AG08396 (cell line): ENCODE measurements around the gene MNDA.
"Not testable (repeated sequence)": the region's sequence is repeated elsewhere in the genome, so short reads cannot be mapped to it uniquely, and the experiment has no call there.

Source experiments
- DNase-seq: peaks from one replicate; pipeline ENCODE4 v3.0.0; 2012; ENCODE audit warnings: low spot score, mixed read lengths

MNDA gene

DNA sequence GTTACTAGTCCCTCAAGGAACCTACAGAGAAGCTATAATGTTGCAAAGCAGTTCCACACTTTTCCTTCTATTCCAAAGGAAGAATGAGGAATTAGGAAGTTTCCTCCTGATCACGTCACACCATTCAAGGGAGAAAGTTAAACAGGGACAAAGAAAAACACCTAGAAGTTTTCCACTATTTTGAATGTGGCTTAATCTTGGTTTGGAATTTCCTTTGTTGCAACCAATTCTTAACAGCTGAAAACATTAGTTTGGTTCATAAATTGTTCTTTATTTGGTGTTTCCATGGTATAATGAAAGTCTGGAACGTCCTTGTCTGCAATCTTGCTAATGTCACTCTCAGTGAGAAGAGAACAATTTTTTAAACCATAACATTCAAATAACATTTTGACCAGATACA is 8.4 kb downstream of the MNDA start:
- no peak for DNase-seq

DNA sequence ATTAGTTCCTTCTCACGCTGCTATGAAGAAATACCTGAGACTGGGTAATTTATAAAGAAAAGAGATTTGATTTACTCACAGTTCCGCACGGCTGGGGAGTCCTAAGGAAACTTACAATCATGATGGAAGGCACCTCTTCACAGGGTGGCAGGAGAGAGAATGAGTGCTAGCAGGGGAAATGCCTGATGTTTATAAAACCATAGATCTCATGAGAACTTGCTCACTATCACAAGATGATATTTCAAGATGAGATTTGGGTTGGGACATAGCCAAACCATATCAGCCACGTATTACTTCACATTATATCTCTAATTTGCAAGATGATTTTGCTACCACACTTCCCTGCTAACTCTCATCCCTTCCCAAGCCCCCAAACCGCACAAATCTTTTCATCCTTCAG is 9.1 kb downstream of the MNDA start:
- DNase-seq = no peak

DNA sequence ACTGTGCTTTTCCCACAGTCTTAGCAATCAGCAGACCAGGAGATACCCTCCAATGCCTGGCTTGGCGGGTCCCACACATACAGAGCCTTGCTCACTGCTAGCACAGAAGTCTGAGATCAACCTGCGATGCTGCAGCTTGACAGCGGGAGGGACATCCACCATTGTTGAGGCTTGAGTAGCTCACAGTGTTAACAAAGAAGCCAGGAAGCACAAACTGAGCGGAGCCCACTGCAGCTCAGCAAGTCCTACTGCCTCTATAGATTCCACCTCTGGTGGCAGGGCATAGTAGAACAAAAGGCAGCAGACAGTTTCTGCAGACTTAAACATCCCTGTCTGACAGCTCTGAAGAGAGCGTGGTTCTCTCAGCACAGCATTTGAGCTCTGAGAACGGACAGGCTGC is 33.4 kb downstream of the MNDA start:
- DNase-seq = no peak

GRCh38 chr1:158870438-158870837 is 39.3 kb downstream of the MNDA start:
- not testable (repeated sequence) for DNase-seq

- DNase-seq = no peak
Observed at GRCh38 chr1:158873141-158873540, 42.0 kb downstream of the MNDA start.

DNA sequence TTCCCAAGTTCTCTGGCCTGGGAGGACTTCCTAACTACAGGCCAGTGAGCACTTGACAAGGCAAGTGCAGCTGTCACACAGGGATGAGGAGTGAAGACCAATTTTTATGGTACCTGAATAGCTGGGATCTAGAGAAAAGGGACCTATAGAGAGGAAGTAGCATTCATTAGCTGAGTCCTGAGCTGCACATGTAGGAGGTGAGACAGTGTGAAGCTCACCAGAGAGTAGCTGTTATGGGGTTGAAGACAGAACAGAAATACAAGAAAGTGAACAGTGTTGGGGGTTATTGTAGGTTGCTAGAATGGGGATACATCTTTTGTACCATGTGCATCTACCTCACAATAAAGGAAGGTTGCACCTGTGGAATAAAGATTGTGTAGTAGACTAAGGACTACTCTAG is 62.5 kb downstream of the MNDA start:
- DNase-seq = no peak

- no peak for DNase-seq
Observed at GRCh38 chr1:158898722-158899121, 67.6 kb downstream of the MNDA start.
